Pancreas (tissue), 10 donors: ENCODE data around the gene KDM4B. TPM values are rescaled to one million over a fixed set of nuclear protein-coding genes. Genes with fewer than 3 reads are reported as not detected.

ENCODE experiments used
- ATAC-seq, 4 donors: fragments of 200-7000 bp; cut with Tn5 transposase; one replicate each; pipeline versions ENCODE4 v1.8.0 to v1.9.1; 2020; ENCODE audit warnings: mild to moderate bottlenecking in 4 of 4, moderate library complexity in 4 of 4
- DNase-seq, 6 donors: peaks; one replicate each; pipeline ENCODE4 v3.0.0-alpha.2; 2020
- FAIRE-seq: peaks from 2 replicates; lab custom pipeline; 2012; peaks lifted over from hg19 to GRCh38; lab: Jason Lieb, UNC
- H3K27ac ChIP-seq, 4 donors: fragments of 200-600 bp; sonication (generic); 1 replicate in 3 of 4; 2 replicates in 1 of 4; pipeline versions ENCODE4 v1.5.0 to v1.8.0; 2020
- H3K27me3 ChIP-seq, 4 donors: fragments of 200-600 bp; one replicate each; pipeline ENCODE4 v1.8.0; 2021
- H3K36me3 ChIP-seq, 3 donors: fragments of 200-600 bp; sonication (generic) in 1 of 3; one replicate each; pipeline versions ENCODE4 v1.5.0 to v1.8.0; 2020 to 2021
- H3K4me1 ChIP-seq, 3 donors: fragments of 200-600 bp; one replicate each; pipeline ENCODE4 v1.8.0; 2021
- H3K4me3 ChIP-seq, 4 donors: fragments of 200-600 bp; sonication (generic) in 2 of 4; one replicate each; pipeline versions ENCODE4 v1.5.0 to v1.8.0; 2020 to 2021
- H3K9me3 ChIP-seq, 4 donors: fragments of 200-600 bp; one replicate each; pipeline ENCODE4 v1.8.0; 2021
- CTCF ChIP-seq, 4 donors: fragments of 200-600 bp; sonication (generic) in 3 of 4; IDR thresholded peaks; one replicate each; pipeline versions ENCODE4 v1.5.0 to v1.8.0; 2021; ENCODE audit warnings: antibody characterized with exemption in 4 of 4
- WGBS, 2 donors: extraction: QIAGEN DNeasy Blood & Tissue Kit; methylation state at CpG; one replicate each; pipeline ENCODE4 v1.1.7; 2013; 5-methylcytosine and 5-hydroxymethylcytosine counted together
- intact Hi-C, 3 donors: fragments of 100-400 bp; cut with DNase I; formaldehyde crosslinking; loops; one replicate each; pipeline versions ENCODE4 v1.11.1 to v1.14.2; 2022
- polyA plus RNA-seq, 2 donors: library from polyadenylated mRNA; stranded (reverse); fragments of 200-250 nt; gene quantifications; one replicate each; pipeline ENCODE4 v1.2.3, GENCODE V29; 2013
- total RNA-seq, 6 donors: library from RNA; stranded (reverse); fragmentation: NEBNext Ultra II Directional in 4 of 6; extraction: Animal tissue kit (Norgen Biotek cat#: 25700) in 4 of 6; gene quantifications; one replicate each; pipeline versions ENCODE4 v1.2.1 to v1.2.4, GENCODE V29; 2021 to 2023
- donor health status: healthy with polysubstance abuse.
- donor health status: DM: no; HTN: no; CAD: no; lungs with moderate emphysema.
- donor health status: DM: no; HTN: no; CAD: no.
- donor health status: control.
- donor health status: control.
- donor health status: Bipolar disorder and iron deficiency.
- donor health status: DM: yes; HTN: yes; CAD: no.
- donor health status: DM: no; HTN: no; CAD: no.
- donor health status: DM: no; HTN: no; CAD: no.
- donor health status: DM: yes; HTN: yes; CAD: no.

The KDM4B gene
- total and polyA plus RNA-seq, 8 donors: 13.8 to 24.0 (median 18.5) TPM

GRCh38 chr19:5144545-5145179 lies 175.7 kb downstream of the KDM4B start:
- no peaks in the 10 kb centered on the region for H3K27me3 ChIP-seq
- intact Hi-C loops: loop anchor here in 1 of 3 donors (10.0 kb wide), 1 partner anchor 90 kb away; no protein-coding TSS in a partner anchor
- H3K27ac ChIP-seq: no peak overlapping the region
- no peaks in the 10 kb centered on the region for H3K4me1 ChIP-seq
- no peak for TF ChIP-seq CTCF (IDR thresholded peaks at IDR 0.05)
- no peak overlapping the region for H3K4me3 ChIP-seq
- peaks cover 0 to 30% (median 2%) of the 10 kb centered on the region in 3 donors for H3K36me3 ChIP-seq
- FAIRE-seq (no peak), ATAC-seq (no peak), DNase-seq (peak in 1 of 6 donors; percentile 36)
- H3K9me3 ChIP-seq: no peaks in the 10 kb centered on the region
- WGBS, 2 donors: 96% methylated on average over 23 of the region's 23 CpGs

DNA sequence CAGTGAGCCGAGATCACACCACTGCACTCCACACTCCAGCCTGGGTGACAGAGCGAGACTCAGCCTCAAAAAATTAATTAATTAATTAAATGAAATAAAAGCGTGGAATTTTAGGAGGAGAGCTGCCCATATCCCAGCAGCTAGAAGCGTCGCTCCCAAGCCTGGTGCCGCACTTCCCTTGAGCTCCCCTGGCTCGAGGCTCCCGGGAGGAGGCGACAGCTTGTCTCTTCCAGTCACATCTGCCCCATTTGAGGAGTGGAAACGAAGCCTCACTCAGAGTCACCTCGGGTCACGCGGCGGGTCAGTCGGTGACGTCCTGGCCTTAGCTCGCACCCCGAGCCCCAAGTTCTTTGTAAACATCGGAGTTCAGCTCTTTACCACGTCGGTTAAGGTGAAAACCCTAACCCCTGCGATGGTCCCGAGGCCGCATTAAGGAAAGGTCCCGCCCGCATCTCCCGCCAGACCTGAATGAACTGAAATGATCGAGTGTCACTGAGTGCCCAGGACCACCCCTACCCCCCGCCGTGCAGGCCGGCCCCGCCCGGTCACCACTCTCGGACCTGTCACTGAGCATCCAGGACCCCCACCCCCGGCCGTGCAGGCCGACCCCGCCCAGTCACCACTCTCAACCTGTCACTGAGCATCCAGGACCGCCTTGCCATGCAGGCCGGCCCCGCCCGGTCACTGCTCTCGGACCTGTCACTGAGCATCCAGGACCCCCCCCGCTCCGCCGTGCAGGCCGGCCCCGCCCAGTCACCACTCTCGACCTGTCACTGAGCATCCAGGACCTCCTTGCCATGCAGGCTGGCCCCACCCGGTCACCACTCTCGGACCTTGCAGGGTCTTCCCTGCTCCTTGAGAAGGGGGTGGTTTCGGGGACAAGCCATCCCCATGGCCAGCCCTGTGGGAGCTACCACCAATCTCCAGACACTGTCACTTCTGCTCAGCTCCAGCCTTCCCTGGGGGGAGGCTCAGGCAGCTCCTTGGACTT lies 176.9 kb downstream of the KDM4B start:
- H3K4me1 ChIP-seq: no peaks in the 10 kb centered on the region
- H3K27me3 ChIP-seq: no peaks in the 10 kb centered on the region
- no peaks in the 10 kb centered on the region for H3K9me3 ChIP-seq
- peaks cover 0 to 30% (median 2%) of the 10 kb centered on the region in 3 donors for H3K36me3 ChIP-seq
- peak in 3 of 6 donors; percentile 31 to 68 (median 53) for DNase-seq
- no peak overlapping the region for H3K27ac ChIP-seq
- TF ChIP-seq CTCF (IDR thresholded peaks at IDR 0.05): no peak
- 94 to 96% methylated on average over 48 to 52 of the region's 52 CpGs for WGBS, 2 donors
- intact Hi-C loops: loop anchor here in 1 of 3 donors (10.0 kb wide), 1 partner anchor 91 kb away; no protein-coding TSS in a partner anchor
- FAIRE-seq: no peak
- ATAC-seq: no peak
- H3K4me3 ChIP-seq: no peak overlapping the region

DNA sequence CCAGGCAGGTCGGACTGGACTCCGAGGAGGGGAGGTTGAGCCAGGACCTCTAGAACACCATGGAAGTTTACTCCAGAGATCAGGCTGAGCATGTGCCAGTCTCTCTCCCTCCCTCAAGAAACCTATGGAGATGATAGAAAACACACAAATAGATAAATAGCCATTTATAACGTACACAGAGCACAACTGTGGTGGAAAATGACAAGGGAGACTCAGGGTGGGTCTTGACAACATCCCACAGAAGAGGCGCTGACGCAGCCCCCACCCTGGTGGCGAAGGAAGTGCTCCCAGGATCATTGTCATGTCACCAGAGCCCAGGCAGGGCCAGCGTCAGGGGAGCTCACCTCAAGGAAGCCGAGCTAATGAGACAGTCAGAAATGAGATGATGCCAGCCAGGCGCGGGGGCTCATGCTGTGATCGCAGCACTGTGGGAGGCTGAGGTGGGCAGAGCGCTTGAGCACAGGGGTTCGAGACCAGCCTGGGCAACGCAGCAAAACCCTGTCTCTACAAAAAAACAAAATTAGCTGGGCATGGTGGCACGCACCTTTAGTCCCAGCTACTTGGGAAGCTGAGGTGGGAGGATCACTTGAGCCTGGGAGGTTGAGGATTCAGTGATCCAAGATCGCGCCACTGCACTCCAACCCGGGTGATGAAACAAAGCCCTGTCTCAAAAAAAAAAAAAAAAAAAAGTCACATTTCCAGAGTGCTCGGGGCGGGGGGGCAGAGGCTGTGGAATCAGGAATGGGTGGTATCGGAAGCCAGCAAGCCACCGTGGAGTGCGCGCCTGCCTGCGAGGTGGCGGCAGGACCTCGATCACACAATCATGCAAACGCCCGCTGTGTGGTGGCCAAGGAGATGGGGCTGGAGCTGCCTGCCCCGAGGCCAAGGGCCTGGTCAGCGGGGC lies 178.4 kb downstream of the KDM4B start:
- Histone ChIP-seq H3K4me1 (no peaks in the 10 kb centered on the region), H3K36me3 (peaks cover 0 to 30% (median 2%) of the 10 kb centered on the region in 3 donors), H3K27ac (no peak overlapping the region), H3K27me3 (no peaks in the 10 kb centered on the region), H3K4me3 (no peak overlapping the region), H3K9me3 (no peaks in the 10 kb centered on the region)
- no peak for TF ChIP-seq CTCF (IDR thresholded peaks at IDR 0.05)
- FAIRE-seq (no peak), ATAC-seq (no peak), DNase-seq (peak in 3 of 6 donors; percentile 0 to 40 (median 19))
- intact Hi-C loops: loop anchor here in 1 of 3 donors (10.0 kb wide), 1 partner anchor 93 kb away; no protein-coding TSS in a partner anchor
- WGBS, 2 donors: 95% methylated on average over 31 of the region's 31 CpGs

- Histone ChIP-seq H3K27me3 (no peaks in the 10 kb centered on the region), H3K4me3 (no peak overlapping the region), H3K36me3 (peaks cover 0 to 30% (median 2%) of the 10 kb centered on the region in 3 donors), H3K9me3 (no peaks in the 10 kb centered on the region), H3K27ac (no peak overlapping the region), H3K4me1 (no peaks in the 10 kb centered on the region)
- peak in 2 of 6 donors; percentile 1 to 45 for DNase-seq
- 92 to 93% methylated on average over 41 to 42 of the region's 42 CpGs for WGBS, 2 donors
- no peak for TF ChIP-seq CTCF (IDR thresholded peaks at IDR 0.05)
- no peak for FAIRE-seq
- no peak for ATAC-seq
- intact Hi-C loops: loop anchor here in 1 of 3 donors (10.0 kb wide), 1 partner anchor 93 kb away; no protein-coding TSS in a partner anchor
Observed at GRCh38 chr19:5147978-5148793, 179.3 kb downstream of the KDM4B start.
